ENCODE measurements around the gene TLE3.

- TF ChIP-seq CTCF (IDR thresholded peaks at IDR 0.05) = no peak
- TF ChIP-seq EP300 (IDR thresholded peaks at IDR 0.05) = no peak
Observed at GRCh38 chr15:70053716-70054229, 43.9 kb downstream of the TLE3 start.
